B cell (primary cell): ENCODE data around the gene MACIR. TPM values are rescaled to one million over a fixed set of nuclear protein-coding genes. Genes with fewer than 3 reads are reported as not detected.

Experiments
- ATAC-seq: fragments of 200-7000 bp; cut with Tn5 transposase; one replicate; pipeline ENCODE4 v1.10.0; 2021; ENCODE audit warnings: low read depth, mild to moderate bottlenecking, moderate number of reproducible peaks, moderate library complexity
- CTCF ChIA-PET: fragments of 350-600 bp; sonication (Branson Sonifier 250); formaldehyde crosslinking; loops from one replicate; lab custom pipeline; 2021; ENCODE audit warnings: antibody characterized with exemption, inconsistent platforms; lab: Charles Lee
- POLR2A ChIA-PET: fragments of 350-600 bp; sonication (Branson Sonifier 250); formaldehyde crosslinking; loops from one replicate; lab custom pipeline; 2021; ENCODE audit warnings: antibody characterized with exemption; lab: Charles Lee
- DNase-seq: peaks from one replicate; pipeline ENCODE4 v3.0.0; 2013
- H2AFZ ChIP-seq: 2 replicates; pipeline ENCODE4 v1.6.1; 2012; ENCODE audit warnings: mild to moderate bottlenecking, low read depth, low read length; ENCODE audit not compliant: insufficient read depth, poor library complexity, severe bottlenecking
- H3K27ac ChIP-seq, 2 donors: 1 replicate in 1 of 2; 2 replicates in 1 of 2; pipeline ENCODE4 v1.5.1; 2012 to 2013; ENCODE audit warnings: low read length in 2 of 2, mild to moderate bottlenecking in 2 of 2, moderate library complexity in 1 of 2
- H3K27me3 ChIP-seq, 4 experiments: fragments of 200-600 bp in 1 of 4; sonication (generic) in 1 of 4; replicated peaks in 1 of 4; 1 replicate in 2 of 4; 2 replicates in 2 of 4; pipeline versions ENCODE4 v1.6.1 to v1.7.0; 2013 to 2016; ENCODE audit warnings: low read length in 3 of 4, mild to moderate bottlenecking in 2 of 4, mixed read lengths in 1 of 4, moderate library complexity in 1 of 4; ENCODE audit not compliant: insufficient read depth in 4 of 4, control insufficient read depth in 3 of 4; ENCODE audit errors: control extremely low read depth in 1 of 4
- H3K36me3 ChIP-seq, 2 experiments: replicated peaks in 1 of 2; 1 replicate in 1 of 2; 2 replicates in 1 of 2; pipeline versions ENCODE4 v1.6.1 to v1.7.1; 2013; ENCODE audit warnings: low read length in 1 of 2; ENCODE audit not compliant: insufficient read depth in 2 of 2, control insufficient read depth in 1 of 2; ENCODE audit errors: control extremely low read depth in 1 of 2, extremely low read depth in 1 of 2
- H3K4me1 ChIP-seq, 2 donors: fragments of 200-600 bp in 1 of 2; sonication (generic) in 1 of 2; 1 replicate in 1 of 2; 2 replicates in 1 of 2; pipeline versions ENCODE4 v1.5.1 to v1.6.1; 2013 to 2017; ENCODE audit warnings: low read length in 2 of 2; ENCODE audit not compliant: control insufficient read depth in 2 of 2, insufficient read depth in 2 of 2
- H3K4me2 ChIP-seq: replicated peaks from 2 replicates; pipeline ENCODE3; 2012; ENCODE audit warnings: mild to moderate bottlenecking, low read depth, low read length; ENCODE audit not compliant: poor library complexity, severe bottlenecking
- H3K4me3 ChIP-seq, 5 experiments: fragments of 200-600 bp in 1 of 5; sonication (generic) in 1 of 5; 1 replicate in 3 of 5; 2 replicates in 2 of 5; pipeline versions ENCODE4 v1.5.1 to v1.7.0; 2011 to 2016; ENCODE audit warnings: low read length in 4 of 5, mild to moderate bottlenecking in 4 of 5, low read depth in 2 of 5, control low read depth in 1 of 5, moderate library complexity in 1 of 5; ENCODE audit not compliant: insufficient read depth in 1 of 5; ENCODE audit errors: control extremely low read depth in 1 of 5, extremely low read depth in 1 of 5
- H3K79me2 ChIP-seq: fragments of 200-600 bp; sonication (generic); one replicate; pipeline ENCODE4 v1.6.0; 2016; ENCODE audit warnings: low read length; ENCODE audit not compliant: control insufficient read depth, insufficient read depth
- H3K9ac ChIP-seq: fragments of 200-600 bp; sonication (generic); 2 replicates; pipeline ENCODE4 v1.6.1; 2017; ENCODE audit warnings: mild to moderate bottlenecking, low read length, moderate library complexity
- H3K9me3 ChIP-seq, 3 donors: one replicate each; pipeline versions ENCODE4 v1.6.1 to v1.7.1; 2013; ENCODE audit warnings: low read length in 2 of 3; ENCODE audit not compliant: control insufficient read depth in 2 of 3, insufficient read depth in 1 of 3; ENCODE audit errors: control extremely low read depth in 1 of 3
- H4K20me1 ChIP-seq: 2 replicates; pipeline ENCODE4 v1.6.0; 2012; ENCODE audit warnings: mild to moderate bottlenecking, low read length; ENCODE audit not compliant: insufficient read depth, control insufficient read depth, poor library complexity, severe bottlenecking
- H3K27ac Mint-ChIP-seq: one replicate; pipeline ENCODE4 v1.8.0; 2021; ENCODE audit warnings: mixed read lengths
- H3K27me3 Mint-ChIP-seq: one replicate; pipeline ENCODE4 v1.8.0; 2021; ENCODE audit warnings: mixed read lengths
- H3K4me1 Mint-ChIP-seq: one replicate; pipeline ENCODE4 v1.8.0; 2021; ENCODE audit warnings: mixed read lengths
- H3K4me3 Mint-ChIP-seq: one replicate; pipeline ENCODE4 v1.8.0; 2021; ENCODE audit warnings: mixed read lengths
- H3K9me3 Mint-ChIP-seq: one replicate; pipeline ENCODE4 v1.8.0; 2022; ENCODE audit warnings: mixed read lengths; ENCODE audit not compliant: insufficient read depth
- CTCF ChIP-seq: fragments of 200-600 bp; IDR thresholded peaks from one replicate; pipeline ENCODE4 v1.8.0; 2022; ENCODE audit warnings: antibody characterized with exemption, mild to moderate bottlenecking
- EZH2 ChIP-seq: IDR thresholded peaks from 2 replicates; pipeline ENCODE4 v1.6.1; 2012; ENCODE audit warnings: borderline replicate concordance, low read depth, mild to moderate bottlenecking, moderate library complexity, low read length; ENCODE audit not compliant: insufficient read depth, poor library complexity, severe bottlenecking
- WGBS: methylation state at CpG from one replicate; pipeline ENCODE4 v1.1.5; 2013; ENCODE audit warnings: missing lambda C conversion rate; ENCODE audit not compliant: insufficient coverage; 5-methylcytosine and 5-hydroxymethylcytosine counted together
- intact Hi-C: fragments of 100-400 bp; cut with micrococcal nuclease; formaldehyde crosslinking; loops from one replicate; pipeline ENCODE4 v1.10.0; 2022
- polyA plus RNA-seq: library from polyadenylated mRNA; depleted of rRNA; stranded (reverse); fragments of >200 nt; gene quantifications from 2 replicates; pipeline ENCODE4 v1.2.3, GENCODE V29; 2012
- total RNA-seq, 2 donors: library from RNA; stranded (reverse); fragments of 120-200 nt in 1 of 2; gene quantifications; 1 replicate in 1 of 2; 2 replicates in 1 of 2; pipeline versions ENCODE4 v1.2.3 to v1.2.4, GENCODE V29; 2013 to 2022

MACIR gene
- total and polyA plus RNA-seq, 2 donors (not counting 1 experiment from before 2014, with no cell fraction given), result 1.3 to 3.3 TPM

DNA sequence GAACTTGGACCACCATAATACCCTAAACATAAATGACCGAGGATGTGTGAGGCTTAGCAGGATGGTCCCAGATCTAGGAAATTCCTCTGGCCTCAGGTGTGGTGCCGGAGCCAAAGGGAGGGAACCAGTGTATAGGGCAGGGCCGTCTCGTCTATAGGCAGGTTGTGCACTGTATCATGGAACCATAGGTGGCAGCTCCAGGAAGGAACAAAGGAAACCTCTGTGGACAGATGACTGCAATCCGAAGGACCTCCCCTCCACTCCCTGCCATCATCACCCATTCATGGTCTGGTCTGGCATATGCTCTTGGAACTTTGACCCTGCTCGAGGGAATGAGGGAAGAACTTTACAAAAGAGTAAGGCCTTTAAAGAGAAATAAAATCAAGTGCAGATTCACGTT lies 2.9 kb upstream of the MACIR start:
- H3K27ac Mint-ChIP-seq, result no peak overlapping the region
- H3K27me3 ChIP-seq, result peaks cover 0 to 7% (median 3%) of the 10 kb centered on the region in 4 experiments
- no peak overlapping the region for H3K27ac ChIP-seq
- intact Hi-C loops, result loop anchor here (5.0 kb wide), 2 partner anchors 43 to 498 kb away; partner anchors contain the start of gene PAM
- H2AFZ ChIP-seq, result no peak overlapping the region
- H3K36me3 ChIP-seq, result no peaks in the 10 kb centered on the region
- ATAC-seq, result no peak
- H3K4me2 ChIP-seq, result no peak overlapping the region
- H3K4me3 Mint-ChIP-seq, result no peak overlapping the region
- H3K27me3 Mint-ChIP-seq, result peaks cover 19% of the 10 kb centered on the region
- POLR2A ChIA-PET, result no interaction called here
- CTCF ChIA-PET, result interaction anchor here (0.7 to 1.6 kb wide), 2 partner anchors 23 to 31 kb away, joined by 3 to 5 read pairs; no protein-coding TSS in a partner anchor
- peaks cover 7 to 8% of the 10 kb centered on the region in 2 donors for H3K4me1 ChIP-seq
- H3K79me2 ChIP-seq, result peaks cover 10% of the 10 kb centered on the region
- TF ChIP-seq EZH2 (no peak), CTCF (no peak)
- no peak for DNase-seq
- H3K9ac ChIP-seq, result no peak overlapping the region
- no peak overlapping the region for H3K4me3 ChIP-seq
- peaks cover 10% of the 10 kb centered on the region for H3K4me1 Mint-ChIP-seq
- no peaks in the 10 kb centered on the region for H3K9me3 ChIP-seq
- H4K20me1 ChIP-seq, result no peaks in the 10 kb centered on the region
- 97% methylated on average over 3 of the region's 7 CpGs for WGBS
- H3K9me3 Mint-ChIP-seq, result no peaks in the 10 kb centered on the region

- peaks cover 15% of the 10 kb centered on the region for H3K79me2 ChIP-seq
- Mint-ChIP-seq H3K9me3 (no peaks in the 10 kb centered on the region), H3K27me3 (peaks cover 16% of the 10 kb centered on the region), H3K4me3 (no peak overlapping the region), H3K4me1 (peaks cover 15% of the 10 kb centered on the region), H3K27ac (no peak overlapping the region)
- no peaks in the 10 kb centered on the region for H3K36me3 ChIP-seq
- no peak overlapping the region for H3K27ac ChIP-seq
- intact Hi-C loops, result loop anchor here (5.0 kb wide), 2 partner anchors 44 to 499 kb away; partner anchors contain the start of gene PAM
- no peaks in the 10 kb centered on the region for H3K9me3 ChIP-seq
- H3K4me2 ChIP-seq, result no peak overlapping the region
- DNase-seq (no peak), ATAC-seq (no peak)
- ChIA-PET CTCF (no interaction called here), POLR2A (no interaction called here)
- no peaks in the 10 kb centered on the region for H4K20me1 ChIP-seq
- no peak overlapping the region for H3K9ac ChIP-seq
- no peak for TF ChIP-seq CTCF
- no peak overlapping the region for H3K4me3 ChIP-seq
- no peak overlapping the region for H2AFZ ChIP-seq
- WGBS, result 91% methylated on average over 2 of the region's 4 CpGs
- peaks cover 8 to 12% of the 10 kb centered on the region in 2 donors for H3K4me1 ChIP-seq
- peaks cover 0 to 7% (median 3%) of the 10 kb centered on the region in 4 experiments for H3K27me3 ChIP-seq
These were observed 2.4 kb upstream of the MACIR start for GRCh38 chr5:103256178-103256577.
